Glomerular endothelial cell (primary cell): ENCODE data around the gene SACS. TPM values are rescaled to one million over a fixed set of nuclear protein-coding genes. Genes with fewer than 3 reads are reported as not detected.

Source experiments
- DNase-seq: peaks from one replicate; pipeline ENCODE4 v3.0.0-alpha.2; 2011; ENCODE audit warnings: low read depth, low spot score; ENCODE audit errors: extremely low read depth
- total RNA-seq: library from RNA; depleted of rRNA; stranded (reverse); fragments of >200 nt; gene quantifications from 2 replicates; pipeline ENCODE4 v1.2.3, GENCODE V29; 2015

The SACS gene, protein sequence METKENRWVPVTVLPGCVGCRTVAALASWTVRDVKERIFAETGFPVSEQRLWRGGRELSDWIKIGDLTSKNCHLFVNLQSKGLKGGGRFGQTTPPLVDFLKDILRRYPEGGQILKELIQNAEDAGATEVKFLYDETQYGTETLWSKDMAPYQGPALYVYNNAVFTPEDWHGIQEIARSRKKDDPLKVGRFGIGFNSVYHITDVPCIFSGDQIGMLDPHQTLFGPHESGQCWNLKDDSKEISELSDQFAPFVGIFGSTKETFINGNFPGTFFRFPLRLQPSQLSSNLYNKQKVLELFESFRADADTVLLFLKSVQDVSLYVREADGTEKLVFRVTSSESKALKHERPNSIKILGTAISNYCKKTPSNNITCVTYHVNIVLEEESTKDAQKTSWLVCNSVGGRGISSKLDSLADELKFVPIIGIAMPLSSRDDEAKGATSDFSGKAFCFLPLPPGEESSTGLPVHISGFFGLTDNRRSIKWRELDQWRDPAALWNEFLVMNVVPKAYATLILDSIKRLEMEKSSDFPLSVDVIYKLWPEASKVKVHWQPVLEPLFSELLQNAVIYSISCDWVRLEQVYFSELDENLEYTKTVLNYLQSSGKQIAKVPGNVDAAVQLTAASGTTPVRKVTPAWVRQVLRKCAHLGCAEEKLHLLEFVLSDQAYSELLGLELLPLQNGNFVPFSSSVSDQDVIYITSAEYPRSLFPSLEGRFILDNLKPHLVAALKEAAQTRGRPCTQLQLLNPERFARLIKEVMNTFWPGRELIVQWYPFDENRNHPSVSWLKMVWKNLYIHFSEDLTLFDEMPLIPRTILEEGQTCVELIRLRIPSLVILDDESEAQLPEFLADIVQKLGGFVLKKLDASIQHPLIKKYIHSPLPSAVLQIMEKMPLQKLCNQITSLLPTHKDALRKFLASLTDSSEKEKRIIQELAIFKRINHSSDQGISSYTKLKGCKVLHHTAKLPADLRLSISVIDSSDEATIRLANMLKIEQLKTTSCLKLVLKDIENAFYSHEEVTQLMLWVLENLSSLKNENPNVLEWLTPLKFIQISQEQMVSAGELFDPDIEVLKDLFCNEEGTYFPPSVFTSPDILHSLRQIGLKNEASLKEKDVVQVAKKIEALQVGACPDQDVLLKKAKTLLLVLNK (N-terminal part only)
- total RNA-seq = 42.6 and 99.6 TPM in 2 replicates

DNA sequence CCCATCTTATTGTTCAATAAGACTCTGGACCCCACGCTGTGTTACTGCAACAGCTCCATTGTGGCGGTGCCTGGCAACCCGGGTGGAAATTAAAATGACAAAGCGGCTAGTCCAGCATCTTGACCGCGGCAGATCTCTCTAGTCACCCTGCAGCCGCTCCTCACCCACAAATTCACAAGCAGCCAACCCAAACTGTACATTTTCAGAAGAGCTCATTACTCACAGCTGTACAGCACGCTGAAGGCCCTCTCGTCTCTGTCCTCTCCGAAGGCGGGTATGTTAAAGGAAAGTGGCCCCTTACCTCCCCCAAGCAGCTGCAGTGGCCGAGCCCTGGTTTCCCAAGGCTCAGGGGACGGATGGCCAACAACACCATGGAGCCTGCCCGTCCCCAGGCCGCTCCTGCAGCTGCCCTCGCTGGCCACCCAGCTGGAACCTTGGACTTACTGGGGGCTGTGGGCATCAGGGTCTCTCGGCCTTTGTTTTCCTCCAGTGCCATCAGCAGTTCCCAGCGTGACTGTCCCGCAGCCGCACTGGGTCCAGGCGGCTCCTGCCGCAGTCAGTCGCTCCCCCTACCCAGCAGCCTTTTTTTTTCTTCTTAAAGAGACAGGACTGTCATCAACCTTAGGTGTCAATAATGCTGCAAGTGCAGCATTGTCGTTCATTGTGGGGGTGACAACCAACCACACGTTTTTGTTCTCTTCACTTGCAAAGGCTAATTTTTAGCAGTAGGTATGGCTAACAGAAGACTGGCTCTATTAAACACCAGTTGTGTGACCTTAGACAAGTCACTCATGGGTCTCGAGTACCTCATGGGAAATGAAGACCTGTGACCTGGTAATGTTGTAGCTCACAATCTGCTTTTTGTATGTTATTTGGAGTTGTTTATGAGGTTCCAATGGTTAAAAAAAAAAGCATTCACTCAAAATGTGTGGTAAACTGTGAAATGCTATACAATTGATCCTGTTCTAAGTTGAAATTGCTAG, at the start of gene SACS:
Gene SACS, minus strand, starts transcription at position 532 of the 983 bp plus-strand sequence. CDS start 22,463 bp downstream, outside the sequence.
- DNase-seq = no peak

DNA sequence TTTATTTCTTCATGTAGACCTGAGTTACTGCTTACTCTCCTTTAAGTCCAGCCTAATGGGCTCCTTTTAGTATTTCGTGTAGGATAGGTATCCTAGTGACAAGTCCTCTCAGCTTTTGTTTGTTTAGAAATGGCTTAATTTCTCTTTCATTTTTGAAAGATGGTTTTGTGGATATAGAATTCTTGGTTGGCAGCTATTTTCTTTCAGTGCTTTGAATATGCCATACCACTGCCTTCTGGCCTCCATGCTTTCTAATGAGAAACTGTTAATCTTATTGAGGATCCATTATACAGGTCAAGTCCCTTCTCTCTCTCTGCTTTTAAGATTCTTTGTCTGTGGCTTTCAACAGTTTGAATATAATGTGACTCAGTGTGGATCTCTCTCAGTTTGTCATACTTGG, 46.8 kb upstream of the SACS start:
- no peak for DNase-seq

DNA sequence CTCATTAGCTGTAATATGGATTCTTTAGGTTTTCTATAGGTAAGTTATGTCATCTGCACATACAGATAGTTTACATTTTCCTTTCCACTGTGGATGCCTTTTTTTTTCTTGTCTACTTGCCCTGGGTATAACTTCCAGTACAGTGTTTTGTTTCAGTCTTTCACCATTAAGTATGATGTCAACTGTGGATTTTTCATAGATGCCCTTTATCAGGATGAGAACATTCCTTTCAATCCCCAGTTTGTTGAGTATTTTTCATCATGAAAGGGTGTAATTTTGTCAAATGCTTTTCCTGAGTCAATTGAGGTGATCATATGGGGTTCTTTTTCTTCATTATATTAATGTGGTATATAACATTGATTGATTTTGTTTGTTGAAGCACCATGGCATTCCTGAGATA, 43.6 kb upstream of the SACS start:
- no peak for DNase-seq

DNA sequence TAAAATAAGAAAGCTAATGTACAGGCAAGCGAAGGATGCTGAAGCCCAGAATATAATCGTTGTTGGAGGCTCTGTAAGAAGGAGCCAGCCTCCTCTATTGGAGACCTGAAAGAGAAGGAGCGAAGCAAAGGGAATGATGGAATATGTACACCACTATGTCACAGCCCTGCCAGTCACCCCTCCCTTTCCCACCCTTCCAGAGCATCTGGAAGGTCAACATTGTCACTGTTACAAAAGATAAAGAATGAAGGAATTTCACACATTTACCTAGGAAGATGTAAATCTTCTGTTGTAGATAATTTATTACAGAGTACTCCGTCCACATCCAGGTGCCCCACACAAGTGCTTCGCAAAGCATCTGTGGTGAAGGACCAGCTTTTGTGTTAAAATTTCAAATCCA, 39.7 kb upstream of the SACS start:
- DNase-seq = no peak

DNA sequence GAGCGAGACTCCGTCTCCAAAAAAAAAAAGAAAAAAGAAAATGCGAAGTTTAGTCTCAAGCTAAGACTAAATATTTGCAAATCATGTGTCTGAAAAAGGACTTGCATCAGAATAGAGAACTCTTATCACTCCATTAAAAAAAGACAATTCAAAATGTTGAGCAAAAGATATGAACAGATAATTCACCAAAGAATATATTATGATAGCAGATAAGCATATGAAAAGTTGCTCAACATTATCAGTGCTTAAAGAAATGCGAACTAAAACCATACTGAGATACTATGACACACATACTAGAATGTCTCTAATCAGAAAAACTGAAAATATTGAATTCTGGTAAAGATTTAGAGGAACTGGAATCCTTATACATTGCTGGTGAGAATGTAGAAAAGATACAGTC, 38.7 kb upstream of the SACS start:
- no peak for DNase-seq

DNA sequence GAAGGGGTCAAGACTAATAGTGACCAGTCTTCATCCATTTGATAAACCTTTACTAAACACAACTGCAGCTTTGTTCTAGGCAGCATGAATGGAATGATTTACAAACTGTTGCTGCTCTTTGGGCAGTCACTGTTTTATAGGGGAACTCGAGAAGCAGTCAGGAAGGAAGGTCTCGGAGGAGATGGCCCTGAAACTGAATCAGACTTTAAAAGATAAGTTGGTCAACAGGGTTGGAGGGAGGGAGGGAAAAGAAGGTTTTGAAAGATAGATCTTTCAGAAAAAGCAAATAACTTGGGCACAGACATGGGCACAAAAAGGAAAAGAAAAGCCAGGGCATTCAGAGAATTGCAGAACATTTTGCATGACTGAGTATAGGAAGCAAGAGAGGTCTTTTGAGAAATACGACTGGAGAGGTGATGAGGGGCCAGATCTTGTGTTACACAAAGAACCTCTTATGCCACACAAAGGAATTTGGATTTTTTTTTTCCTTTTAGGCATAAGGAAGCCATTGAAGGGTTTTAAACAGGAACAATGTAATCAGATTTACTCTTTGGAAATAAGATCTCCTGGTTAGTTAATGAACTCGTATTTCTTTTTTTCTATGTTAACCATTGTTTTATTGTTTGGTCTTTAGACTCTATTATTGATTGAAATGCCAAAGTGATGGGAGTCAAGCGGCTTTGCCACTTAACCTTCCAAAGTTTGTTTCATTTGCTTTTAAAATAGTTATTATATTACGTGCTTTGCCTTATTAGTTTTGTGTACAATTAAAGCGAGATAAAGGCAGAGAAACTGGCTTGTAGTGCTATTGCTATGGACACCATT, 37.5 kb upstream of the SACS start:
- no peak for DNase-seq

DNA sequence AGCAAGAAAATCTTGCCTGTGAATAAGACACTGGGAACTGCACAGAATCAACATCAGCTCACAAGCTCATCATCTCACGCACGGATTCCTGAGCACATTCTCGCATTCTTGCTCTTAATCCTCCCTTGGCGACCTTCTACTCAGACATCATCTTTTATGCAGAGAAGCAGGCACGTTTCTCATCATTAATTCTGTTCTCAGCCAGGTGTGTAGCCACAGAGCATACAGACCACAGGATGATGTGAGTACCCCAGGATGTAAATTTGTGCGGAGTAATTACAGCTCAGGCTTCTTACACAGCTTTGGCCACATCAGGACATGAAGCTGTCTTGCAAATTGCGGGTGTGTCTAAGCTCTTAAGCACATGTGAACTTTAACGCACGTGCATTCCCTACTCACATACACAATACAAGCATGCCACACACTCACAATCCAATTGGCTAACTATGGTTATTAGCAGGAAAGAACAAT, 36.5 kb upstream of the SACS start:
- DNase-seq = no peak

DNA sequence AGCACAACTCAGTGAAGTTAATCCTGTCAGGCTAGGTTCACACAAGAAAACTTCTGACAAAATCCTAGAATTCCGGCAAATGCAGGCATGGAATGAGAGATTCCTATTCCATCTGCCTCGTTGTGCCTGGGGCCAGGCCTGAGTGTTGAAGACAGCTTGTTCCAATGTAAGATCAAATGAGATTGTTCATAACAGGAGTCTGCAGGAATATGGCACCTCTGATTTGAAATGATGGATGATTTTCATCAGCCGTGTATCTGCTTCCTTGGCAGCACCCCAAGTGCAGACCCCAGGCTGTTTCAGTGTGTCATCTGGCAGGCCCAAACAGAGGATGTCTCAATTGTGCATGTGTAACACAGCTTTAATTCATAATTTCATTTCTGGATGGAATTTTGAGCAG, 35.3 kb upstream of the SACS start:
- no peak for DNase-seq

DNA sequence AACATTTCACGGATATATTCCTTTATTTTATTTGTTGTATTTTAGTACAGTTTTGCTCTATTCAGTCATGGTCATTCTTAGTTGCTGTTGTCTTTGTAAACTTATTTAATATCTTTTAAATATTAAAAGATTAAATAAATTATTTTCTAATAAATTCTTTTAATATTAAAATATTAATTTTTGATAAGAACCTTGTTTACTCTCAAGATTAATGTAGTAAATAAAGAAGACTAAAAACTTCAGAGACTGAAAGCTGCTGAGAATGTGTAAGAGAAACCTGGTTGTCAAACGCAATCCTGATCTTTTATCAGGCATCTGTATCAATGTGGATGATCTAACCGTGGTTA, 34.4 kb upstream of the SACS start:
- DNase-seq = no peak

DNA sequence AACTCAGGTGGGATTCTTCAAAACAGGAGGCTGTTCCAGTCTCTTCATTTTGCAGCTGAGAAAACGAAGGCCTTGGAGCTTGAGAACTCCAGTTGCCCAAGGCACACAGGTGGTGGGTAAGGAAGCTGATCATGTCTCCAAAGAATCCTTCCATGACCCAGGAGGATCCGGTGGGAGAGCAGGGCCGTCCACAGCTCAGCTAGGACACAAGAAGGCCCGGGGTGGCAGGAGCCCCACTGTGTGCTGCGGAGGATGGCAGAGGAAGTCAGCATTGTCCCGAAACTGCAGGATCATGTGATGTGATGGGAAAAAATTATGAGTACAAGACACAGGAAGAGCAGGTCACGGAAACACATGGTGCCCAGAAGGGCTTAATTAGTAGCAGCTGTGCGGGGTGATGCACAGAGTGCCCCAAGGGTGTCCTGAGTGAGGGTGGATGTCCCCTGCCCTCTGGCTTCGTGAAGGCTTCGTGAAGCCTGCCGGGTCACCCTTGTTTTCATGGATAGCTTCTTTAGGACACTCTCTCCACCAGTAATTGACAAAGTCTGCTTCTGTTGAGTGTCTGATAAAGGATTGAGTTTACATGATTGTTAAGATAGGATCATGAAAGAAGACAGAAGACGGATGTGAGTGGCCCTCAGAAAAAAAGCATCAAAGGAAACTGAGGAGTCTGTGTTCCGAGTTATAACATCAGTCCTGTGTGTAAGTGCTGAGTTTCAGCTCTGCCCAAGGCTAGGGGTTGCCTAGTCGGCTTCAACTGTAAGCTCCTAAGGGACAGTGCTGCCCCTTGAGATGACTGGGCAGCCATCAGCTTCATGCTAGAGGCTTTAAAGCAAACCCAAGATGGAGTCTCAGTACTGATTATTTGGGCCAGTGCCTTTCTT, 33.8 kb upstream of the SACS start:
- DNase-seq = no peak

DNA sequence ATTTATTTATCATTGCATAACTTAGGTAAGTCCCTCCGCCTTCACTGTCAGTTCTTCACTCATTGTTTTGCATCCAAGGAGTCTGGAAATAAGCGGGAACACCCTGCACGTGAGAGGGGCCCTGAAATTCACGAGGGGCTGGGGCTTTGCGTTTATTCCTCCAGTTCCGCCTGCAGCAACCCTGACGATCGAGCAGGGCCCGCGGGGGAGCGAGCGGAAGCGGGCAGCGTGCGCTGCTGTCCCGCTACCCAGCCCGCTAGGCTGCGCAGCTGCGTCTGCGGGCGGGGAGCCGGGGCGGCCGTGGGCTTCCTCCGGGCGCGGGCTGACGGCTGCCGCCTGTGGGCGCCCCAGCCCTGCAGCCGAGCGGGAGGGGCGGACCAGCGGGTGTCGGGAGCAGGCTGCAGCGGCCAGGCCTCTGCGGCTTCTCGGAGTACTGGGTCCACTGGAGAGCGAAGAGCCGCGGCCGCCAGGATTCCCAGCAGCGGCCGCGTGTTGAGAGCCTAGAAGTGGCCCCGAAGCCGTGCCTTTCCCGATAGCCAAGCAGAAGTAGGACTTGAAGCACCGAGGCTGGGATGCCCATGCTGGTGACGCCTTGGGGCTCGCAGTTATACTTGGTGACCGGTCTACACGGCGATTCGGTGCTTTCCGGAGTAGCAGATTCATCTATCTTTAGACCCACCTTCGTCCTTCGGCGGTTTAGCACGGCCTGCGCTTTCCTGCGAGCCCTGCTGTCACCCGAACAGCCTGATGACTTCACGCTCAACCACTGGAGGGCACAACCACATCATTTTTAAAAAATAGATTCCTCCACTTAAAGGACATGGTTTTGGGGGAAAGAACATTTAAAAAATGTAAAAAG, 32.9 kb upstream of the SACS start:
- DNase-seq = peak; percentile 42

DNA sequence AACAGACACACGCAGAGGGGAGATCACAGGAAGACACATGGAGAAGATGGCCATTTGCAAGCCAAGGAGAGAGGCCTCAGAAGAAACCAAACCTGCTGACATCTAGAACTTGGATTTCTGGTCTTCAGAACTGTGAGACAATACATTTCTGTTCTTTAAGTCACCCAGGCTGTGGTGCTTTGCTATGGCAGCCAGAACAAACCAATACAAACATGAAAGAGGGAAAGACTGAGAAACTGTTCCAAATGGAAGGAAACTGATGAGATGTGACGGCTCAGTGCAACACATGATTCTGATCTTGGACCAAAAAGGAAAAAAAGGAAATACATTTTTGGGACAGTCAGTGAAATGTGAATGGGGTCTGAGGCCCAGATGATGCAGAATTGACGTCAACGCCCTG, 30.2 kb upstream of the SACS start:
- no peak for DNase-seq

DNA sequence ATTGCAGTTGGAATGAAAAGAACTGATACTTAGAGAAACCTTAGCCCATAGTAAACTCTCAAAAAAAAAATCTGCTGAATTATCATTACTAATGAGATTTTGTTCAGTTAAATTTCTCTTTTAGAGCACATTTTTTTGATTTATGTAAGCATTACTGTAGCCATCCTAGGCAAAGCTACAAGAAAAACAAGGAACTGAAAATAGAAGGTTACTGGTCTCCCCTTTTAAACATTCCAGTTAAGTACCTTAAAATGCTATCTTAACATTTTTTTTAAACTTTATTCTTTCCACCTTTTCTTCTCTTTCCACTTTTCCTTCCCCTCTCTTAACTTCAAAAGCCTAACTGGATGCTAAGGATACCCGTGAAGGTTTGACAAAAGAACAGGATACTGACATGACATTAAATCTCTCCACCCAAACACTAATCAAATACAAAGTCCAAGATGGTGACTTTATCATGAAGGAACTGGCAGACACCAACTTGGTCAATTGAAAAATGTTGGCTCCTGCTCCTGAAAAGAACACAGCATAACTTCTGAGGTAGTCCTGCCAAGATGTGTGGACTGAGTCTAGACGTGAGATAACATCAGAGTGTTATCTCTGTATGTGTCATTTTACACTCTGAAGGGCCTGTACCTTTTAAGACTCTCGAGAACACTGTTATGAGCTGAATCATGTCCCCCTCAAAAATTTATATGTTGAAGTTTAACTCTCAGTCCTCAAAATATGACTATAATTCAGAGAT, 29.5 kb upstream of the SACS start:
- no peak for DNase-seq

DNA sequence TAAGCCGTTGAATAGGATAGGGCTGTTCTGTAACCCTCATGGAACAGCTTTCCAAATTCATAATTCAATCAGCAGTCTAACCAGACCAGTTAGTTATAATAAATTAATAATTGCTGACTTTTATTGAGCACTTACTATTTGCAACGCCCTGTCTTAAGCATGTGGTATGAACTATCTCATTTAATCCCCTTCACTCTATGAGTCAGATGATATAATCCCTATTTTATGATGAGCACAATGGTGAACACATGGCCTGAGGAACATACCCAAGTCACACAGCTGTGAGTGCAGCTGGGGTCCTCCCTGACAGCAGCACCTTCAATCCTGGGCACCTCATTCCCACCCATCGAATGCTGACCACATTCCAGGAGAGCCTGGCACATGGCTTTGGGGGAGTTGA, 28.0 kb upstream of the SACS start:
- no peak for DNase-seq

DNA sequence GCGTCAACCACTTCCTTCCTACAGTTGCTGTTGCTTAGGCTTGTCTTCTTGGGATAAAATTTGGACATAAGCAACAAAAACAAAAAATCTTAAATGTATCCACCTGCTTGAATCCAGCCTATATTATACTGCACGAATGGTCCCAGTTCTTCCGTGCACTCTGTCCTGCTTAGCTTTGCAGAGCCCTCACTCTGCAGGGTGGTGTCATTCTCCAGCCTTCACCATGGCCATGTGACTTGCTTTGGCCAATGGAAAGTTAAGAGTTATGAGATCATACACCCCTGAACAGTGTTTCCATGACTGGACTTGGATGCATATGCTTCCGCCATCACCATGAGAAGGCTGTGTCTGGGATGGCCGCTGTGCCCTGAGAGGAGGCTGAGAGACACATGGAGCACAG, 27.4 kb upstream of the SACS start:
- DNase-seq = no peak

DNA sequence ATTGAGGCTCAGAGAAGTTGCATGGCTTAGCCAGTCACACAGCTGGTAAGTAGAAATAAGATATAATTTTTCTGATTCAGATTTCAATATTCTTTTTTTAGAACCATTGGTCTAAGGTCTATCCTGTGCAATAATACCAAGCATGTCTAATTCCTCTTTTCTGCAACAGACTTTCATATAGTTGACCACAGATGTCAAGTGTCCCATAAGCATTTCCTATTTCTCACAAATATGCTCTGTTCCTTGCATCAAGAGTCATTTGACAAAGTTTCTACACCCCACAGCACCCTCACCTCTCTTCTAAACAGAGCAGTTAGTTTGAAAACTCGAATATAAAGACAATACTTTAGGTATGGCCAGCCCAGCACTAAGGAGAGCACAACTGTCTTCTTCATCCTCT, 26.8 kb upstream of the SACS start:
- DNase-seq = no peak

DNA sequence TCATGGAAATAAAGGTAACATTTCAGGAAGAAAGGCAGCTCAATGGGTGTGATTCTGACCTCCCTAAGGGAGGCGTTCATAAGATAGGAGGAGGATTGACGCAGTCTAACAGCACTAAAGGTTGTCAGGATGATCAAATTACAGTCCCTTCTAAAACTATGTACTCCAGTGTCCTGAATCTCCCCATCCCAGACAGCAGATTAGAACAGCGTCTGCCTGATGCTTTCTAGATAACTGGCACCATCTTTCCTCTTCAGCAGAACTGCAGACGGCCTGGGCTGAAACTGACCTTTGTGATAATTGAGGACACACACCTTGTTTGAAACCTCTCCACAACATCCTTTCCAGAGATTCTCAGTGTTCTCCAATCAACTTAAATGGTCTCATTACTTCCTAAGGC, 25.5 kb upstream of the SACS start:
- no peak for DNase-seq
